K562 (cell line): ENCODE data around the gene ACER2. TPM values are rescaled to one million over a fixed set of nuclear protein-coding genes. Genes with fewer than 3 reads are reported as not detected.

Experiments
- ATAC-seq: fragments of 200-7000 bp; cut with Tn5 transposase; 3 replicates; pipeline ENCODE4 v1.9.1; 2020; ENCODE audit warnings: moderate library complexity
- BruUV-seq: library from RNA; stranded (reverse); fragments of 400-500 nt; replicated peaks from 2 replicates; lab custom pipeline; 2021; lab: Mats Ljungman, UMichigan
- CTCF ChIA-PET: fragments of 300-600 bp; formaldehyde crosslinking; extraction: SDS; loops from one replicate; lab custom pipeline; 2021; ENCODE audit warnings: low intra/inter-chr PET ratio; lab: Yijun Ruan, JAX
- POLR2A ChIA-PET: fragments of 300-600, 350-650 bp; sonication (Branson Sonifier 250); formaldehyde crosslinking; extraction: SDS; loops from one replicate; lab custom pipeline; 2021; ENCODE audit warnings: antibody characterized with exemption, inconsistent platforms; lab: Yijun Ruan, JAX
- DNase-seq, 4 experiments: peaks; one replicate each; pipeline versions ENCODE4 v3.0.0 to v3.0.0-alpha.2; 2011 to 2018; ENCODE audit warnings: low spot score in 3 of 4, mixed read lengths in 3 of 4; ENCODE audit errors: extremely low read depth in 1 of 4
- FAIRE-seq: peaks from 2 replicates; lab custom pipeline; 2011; peaks lifted over from hg19 to GRCh38; lab: Jason Lieb, UNC
- H2AFZ ChIP-seq: 2 replicates; pipeline ENCODE4 v1.6.0; 2011; ENCODE audit warnings: low read depth, low read length, control low read depth, inconsistent platforms
- H3K27ac ChIP-seq: fragments of 200-600 bp; 3 replicates; pipeline ENCODE4 v1.8.0; 2011; ENCODE audit warnings: low read depth, mild to moderate bottlenecking, control low read depth, inconsistent platforms, low read length, moderate library complexity, mixed read lengths; ENCODE audit errors: extremely low read depth
- H3K27me3 ChIP-seq, 2 experiments: fragments of 300-600 bp in 1 of 2; 2 replicates in 1 of 2; 3 replicates in 1 of 2; pipeline versions ENCODE4 v1.6.0 to v1.8.0; 2011; ENCODE audit warnings: inconsistent platforms in 2 of 2, low read length in 2 of 2, mild to moderate bottlenecking in 1 of 2, mixed read lengths in 1 of 2, moderate library complexity in 1 of 2; ENCODE audit not compliant: control insufficient read depth in 2 of 2, insufficient read depth in 2 of 2
- H3K36me3 ChIP-seq: fragments of 300-600 bp; 3 replicates; pipeline ENCODE4 v1.8.0; 2011; ENCODE audit warnings: mild to moderate bottlenecking, low read length, inconsistent platforms; ENCODE audit not compliant: control insufficient read depth, insufficient read depth
- H3K4me1 ChIP-seq, 2 experiments: fragments of 200-600 bp in 1 of 2; replicated peaks in 1 of 2; 2 replicates in 1 of 2; 3 replicates in 1 of 2; pipeline versions ENCODE4 v1.5.1 to v1.8.0; 2011; ENCODE audit warnings: inconsistent platforms in 2 of 2, low read length in 2 of 2, mild to moderate bottlenecking in 1 of 2, mixed read lengths in 1 of 2, moderate library complexity in 1 of 2; ENCODE audit not compliant: control insufficient read depth in 2 of 2, insufficient read depth in 2 of 2
- H3K4me2 ChIP-seq: 2 replicates; pipeline ENCODE4 v1.6.1; 2011; ENCODE audit warnings: low read length, control low read depth, inconsistent platforms, mixed read lengths; ENCODE audit not compliant: insufficient read depth
- H3K4me3 ChIP-seq: fragments of 200-600 bp; sonication (generic), shearing (Covaris generic); 2 replicates; pipeline ENCODE4 v1.5.1; 2016; ENCODE audit warnings: control low read depth, inconsistent platforms
- H3K79me2 ChIP-seq: fragments of 200-600 bp; 3 replicates; pipeline ENCODE4 v1.8.0; 2011; ENCODE audit warnings: low read length, inconsistent platforms; ENCODE audit not compliant: control insufficient read depth, insufficient read depth
- H3K9ac ChIP-seq, 2 experiments: 2 replicates each; pipeline versions ENCODE4 v1.6.0 to v1.6.1; 2011; ENCODE audit warnings: low read depth in 2 of 2, low read length in 2 of 2, control low read depth in 1 of 2, inconsistent platforms in 1 of 2, mild to moderate bottlenecking in 1 of 2, mixed read lengths in 1 of 2; ENCODE audit not compliant: insufficient read depth in 1 of 2
- H3K9me1 ChIP-seq: one replicate; pipeline ENCODE4 v1.6.0; 2011; ENCODE audit warnings: inconsistent platforms, mild to moderate bottlenecking, low read length, moderate library complexity; ENCODE audit not compliant: control insufficient read depth, insufficient read depth
- H3K9me3 ChIP-seq: replicated peaks from 2 replicates; pipeline ENCODE4 v1.5.1; 2011; ENCODE audit warnings: low read depth, low read length, inconsistent platforms; ENCODE audit not compliant: control insufficient read depth, insufficient read depth
- H4K20me1 ChIP-seq: replicated peaks from 2 replicates; pipeline ENCODE4 v1.6.1; 2011; ENCODE audit warnings: low read length, inconsistent platforms, mixed read lengths; ENCODE audit not compliant: control insufficient read depth, insufficient read depth
- BRD9 ChIP-seq: fragments of 450-650 bp; IDR thresholded peaks from 2 replicates; pipeline ENCODE4 v1.6.1; 2018; ENCODE audit warnings: low read depth; ENCODE audit not compliant: partially characterized antibody
- ERF ChIP-seq: fragments of 450-650 bp; formaldehyde crosslinking; IDR thresholded peaks from 2 replicates; pipeline ENCODE4 v1.4.0; 2020; ENCODE audit warnings: mild to moderate bottlenecking, mixed read lengths
- JUND ChIP-seq, 2 experiments: IDR thresholded peaks; 2 replicates in 1 of 2; 3 replicates in 1 of 2; pipeline ENCODE4 v1.6.1; 2011; ENCODE audit warnings: borderline replicate concordance in 2 of 2, low read depth in 2 of 2, low read length in 2 of 2, improper control_type of control experiment in 1 of 2, missing biosample characterization in 1 of 2, missing genetic modification characterization in 1 of 2, missing genetic modification reagents in 1 of 2
- MBD2 ChIP-seq: sonication (generic); IDR thresholded peaks from 2 replicates; pipeline ENCODE4 v1.6.1; 2016; ENCODE audit warnings: low read depth, borderline replicate concordance
- PHB2 ChIP-seq: fragments of 450-650 bp; IDR thresholded peaks from 2 replicates; pipeline ENCODE4 v1.6.1; 2017; ENCODE audit warnings: low read depth
- RAD21 ChIP-seq, 2 experiments: fragments of 250-450 bp in 1 of 2; fragments of 450-650 bp in 1 of 2; sonication (Bioruptor Pico) in 1 of 2; formaldehyde crosslinking in 1 of 2; IDR thresholded peaks in 1 of 2; conservative IDR thresholded peaks in 1 of 2; 2 replicates each; pipeline versions ENCODE4 v1.4.0 to v1.8.0; 2020 to 2022; ENCODE audit warnings: mild to moderate bottlenecking in 2 of 2, moderate library complexity in 1 of 2
- RFX1 ChIP-seq: fragments of 450-650 bp; IDR thresholded peaks from 2 replicates; pipeline ENCODE4 v1.6.1; 2016; ENCODE audit warnings: mild to moderate bottlenecking, moderate library complexity
- SETDB1 ChIP-seq: IDR thresholded peaks from one replicate; pipeline ENCODE4 v1.6.1; 2012; ENCODE audit warnings: low read length, control low read depth, inconsistent platforms
- SMC3 ChIP-seq: conservative IDR thresholded peaks from 2 replicates; pipeline ENCODE4 v1.6.1; 2011; ENCODE audit warnings: low read depth, low read length, improper control_type of control experiment; ENCODE audit not compliant: insufficient read depth
- TAL1 ChIP-seq: fragments of 450-650 bp; IDR thresholded peaks from 2 replicates; pipeline ENCODE4 v1.6.1; 2016; ENCODE audit warnings: mild to moderate bottlenecking
- ZBTB17 ChIP-seq: fragments of 450-650 bp; formaldehyde crosslinking; IDR thresholded peaks from 2 replicates; pipeline ENCODE4 v1.4.0; 2020; ENCODE audit warnings: mild to moderate bottlenecking
- WGBS: fragments of 100-300 bp; shearing (Covaris generic); methylation state at CpG from one replicate; pipeline ENCODE4 v1.1.6; 2016; ENCODE audit warnings: low coverage, mixed read lengths; ENCODE audit not compliant: insufficient coverage; ENCODE audit errors: missing lambda C conversion rate; 5-methylcytosine and 5-hydroxymethylcytosine counted together
- in situ Hi-C: fragments of 300-500 bp; cut with MboI; formaldehyde crosslinking; loops from 4 replicates; pipeline ENCODE4 v1.15.0; 2018; ENCODE audit warnings: inconsistent platforms, mixed read lengths
- intact Hi-C: fragments of 100-400 bp; cut with micrococcal nuclease; formaldehyde crosslinking; loops from 2 replicates; pipeline ENCODE4 v1.14.2; 2022
- polyA plus RNA-seq, 8 experiments: library from polyadenylated mRNA; depleted of rRNA in 4 of 8; stranded (reverse) in 5 of 8; unstranded in 3 of 8; fragments of >200 nt; fragmentation: Nextera tagmentation in 2 of 8; fragmentation: Illumina TruSeq in 1 of 8; extraction: Ambion mirVana in 2 of 8; extraction: Trizol in 1 of 8; gene quantifications; 2 replicates each; pipeline versions ENCODE4 v1.2.1 to v1.2.3, GENCODE V29; 2011 to 2014; ENCODE audit warnings: inconsistent platforms in 1 of 8, missing spikeins in 1 of 8
- total RNA-seq, 7 experiments: library from RNA; depleted of rRNA in 6 of 7; stranded (reverse); fragments of >200 nt in 6 of 7; fragmentation: Illumina TruSeq in 2 of 7; extraction: Trizol in 2 of 7; gene quantifications; 2 replicates each; pipeline versions ENCODE4 v1.2.1 to v1.2.3, GENCODE V29; 2011 to 2021; ENCODE audit warnings: low replicate concordance in 1 of 7
- TF ChIP-seq, protein P1 (sequence below): fragments of 250-450 bp; sonication (Bioruptor Pico); IDR thresholded peaks from 2 replicates; pipeline ENCODE4 v1.8.0; 2021; ENCODE audit warnings: borderline replicate concordance, mild to moderate bottlenecking, moderate library complexity; ENCODE audit not compliant: poor library complexity, severe bottlenecking
- TF ChIP-seq, protein P2 (sequence below): fragments of 250-450 bp; sonication (Bioruptor Pico); IDR thresholded peaks from 2 replicates; pipeline ENCODE4 v1.4.0; 2020; ENCODE audit warnings: mild to moderate bottlenecking, moderate library complexity, borderline replicate concordance
- TF ChIP-seq, protein P3 (sequence below), 3 experiments: IDR thresholded peaks in 2 of 3; conservative IDR thresholded peaks in 1 of 3; 2 replicates each; pipeline ENCODE4 v1.5.1; 2011 to 2012; ENCODE audit warnings: low read length in 3 of 3, mild to moderate bottlenecking in 3 of 3, control low read depth in 2 of 3, improper control_type of control experiment in 1 of 3, inconsistent platforms in 1 of 3, low read depth in 1 of 3, mixed read lengths in 1 of 3, moderate library complexity in 1 of 3; ENCODE audit not compliant: insufficient read depth in 2 of 3

ACER2 gene
- total and polyA plus RNA-seq, 9 of the 15 experiments (the other 6 are each of a cell fraction or from before 2014, with no cell fraction given) = 0.17 to 4.6 (median 3.0) TPM

DNA sequence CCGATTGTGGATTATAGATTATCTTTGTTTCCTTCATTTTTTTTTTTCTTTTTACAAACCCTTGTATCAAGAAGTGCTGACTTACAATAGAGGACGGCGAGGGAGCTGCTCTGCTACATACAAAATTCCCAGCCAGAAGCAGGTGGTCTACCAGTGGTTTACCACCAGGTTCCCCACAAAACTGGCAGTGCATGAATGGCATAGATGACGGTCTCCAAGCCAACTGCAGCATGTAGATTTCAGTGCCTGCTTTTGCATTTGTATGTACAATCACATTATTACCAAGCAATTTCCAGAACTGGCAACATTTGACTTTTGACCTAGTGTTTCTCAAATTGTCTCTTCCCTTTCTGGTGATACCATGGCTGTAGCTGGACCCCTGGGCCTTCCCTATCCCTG, 84.0 kb downstream of the ACER2 start (continued):
- TF ChIP-seq JUND (IDR thresholded peaks at IDR 0.05; ENCODE audit: borderline replicate concordance, low read depth, low read length) (no peak), JUND (tag; IDR thresholded peaks at IDR 0.05; ENCODE audit: borderline replicate concordance, low read depth, low read length) (no peak)

DNA sequence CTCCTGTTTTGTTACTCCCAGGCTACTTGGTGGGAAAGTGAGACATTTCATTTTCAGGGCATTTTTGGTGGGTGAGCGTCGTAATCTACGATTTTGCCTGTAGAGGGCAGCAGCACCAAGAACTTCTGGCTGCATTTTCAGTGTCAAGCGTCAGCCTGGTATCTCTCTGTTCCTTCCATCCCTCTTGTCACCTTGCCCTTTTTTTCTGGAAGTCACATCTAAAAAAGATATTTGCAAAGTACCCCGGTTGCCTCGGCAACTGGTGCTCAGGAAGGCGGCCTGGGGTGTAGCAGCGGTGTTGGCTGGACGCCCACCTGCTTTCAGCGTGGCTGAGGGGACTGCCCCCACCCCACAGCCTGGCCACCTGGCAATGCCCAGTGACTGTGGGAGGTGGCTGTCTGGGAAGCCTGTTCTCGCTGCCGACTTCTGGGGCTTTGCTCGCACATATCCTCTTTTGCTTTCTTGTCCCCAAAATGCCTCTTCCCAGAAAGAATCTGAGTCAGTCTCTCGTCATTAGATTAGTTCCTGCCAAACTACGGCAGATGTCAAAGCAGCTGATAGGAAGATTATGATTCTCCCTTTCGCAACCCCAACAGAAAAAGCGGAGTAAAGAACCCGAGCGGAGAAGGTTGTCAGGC, 84.5 kb downstream of the ACER2 start:
- H3K4me2 ChIP-seq = peak overlapping the region; percentile 17; the same call in 1 of the 2 replicates
- H3K9me1 ChIP-seq = no peaks in the 10 kb centered on the region
- no peak overlapping the region for H2AFZ ChIP-seq
- WGBS = 3% methylated on average over 15 of the region's 19 CpGs
- intact Hi-C loops = loop anchor here (1.0 kb wide), 1 partner anchor 429 kb away; no protein-coding TSS in a partner anchor
- CTCF ChIA-PET = interaction anchor here (1.5 kb wide), 1 partner anchor 24 kb away, joined by 3 read pairs; no protein-coding TSS in a partner anchor
- no peak overlapping the region; a peak in 1 of 4 replicates for H3K9ac ChIP-seq
- in situ Hi-C loops = no loop called here
- H3K79me2 ChIP-seq = no peaks in the 10 kb centered on the region
- no peaks in the 10 kb centered on the region for H3K36me3 ChIP-seq
- H3K9me3 ChIP-seq = no peaks in the 10 kb centered on the region
- no peak overlapping the region for H3K4me3 ChIP-seq
- H3K27me3 ChIP-seq = no peaks in the 10 kb centered on the region
- H3K4me1 ChIP-seq = peaks cover 3 to 5% of the 10 kb centered on the region in 2 experiments; a peak in 3 of 5 replicates
- no TSS peak for BruUV-seq
- H4K20me1 ChIP-seq = no peaks in the 10 kb centered on the region
- H3K27ac ChIP-seq = no peak overlapping the region
- POLR2A ChIA-PET = no interaction called here
- peak; percentile 88 for ATAC-seq
- peak; percentile 80 for FAIRE-seq
- peak; percentile 37 to 43 (median 39) for DNase-seq
- TF ChIP-seq, protein P1, sequence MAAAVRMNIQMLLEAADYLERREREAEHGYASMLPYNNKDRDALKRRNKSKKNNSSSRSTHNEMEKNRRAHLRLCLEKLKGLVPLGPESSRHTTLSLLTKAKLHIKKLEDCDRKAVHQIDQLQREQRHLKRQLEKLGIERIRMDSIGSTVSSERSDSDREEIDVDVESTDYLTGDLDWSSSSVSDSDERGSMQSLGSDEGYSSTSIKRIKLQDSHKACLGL (CRISPR knock-in tag) = no peak
- peak; percentile 24; the same call in 1 of the 2 replicates for TF ChIP-seq RFX1
- TF ChIP-seq, protein P2, sequence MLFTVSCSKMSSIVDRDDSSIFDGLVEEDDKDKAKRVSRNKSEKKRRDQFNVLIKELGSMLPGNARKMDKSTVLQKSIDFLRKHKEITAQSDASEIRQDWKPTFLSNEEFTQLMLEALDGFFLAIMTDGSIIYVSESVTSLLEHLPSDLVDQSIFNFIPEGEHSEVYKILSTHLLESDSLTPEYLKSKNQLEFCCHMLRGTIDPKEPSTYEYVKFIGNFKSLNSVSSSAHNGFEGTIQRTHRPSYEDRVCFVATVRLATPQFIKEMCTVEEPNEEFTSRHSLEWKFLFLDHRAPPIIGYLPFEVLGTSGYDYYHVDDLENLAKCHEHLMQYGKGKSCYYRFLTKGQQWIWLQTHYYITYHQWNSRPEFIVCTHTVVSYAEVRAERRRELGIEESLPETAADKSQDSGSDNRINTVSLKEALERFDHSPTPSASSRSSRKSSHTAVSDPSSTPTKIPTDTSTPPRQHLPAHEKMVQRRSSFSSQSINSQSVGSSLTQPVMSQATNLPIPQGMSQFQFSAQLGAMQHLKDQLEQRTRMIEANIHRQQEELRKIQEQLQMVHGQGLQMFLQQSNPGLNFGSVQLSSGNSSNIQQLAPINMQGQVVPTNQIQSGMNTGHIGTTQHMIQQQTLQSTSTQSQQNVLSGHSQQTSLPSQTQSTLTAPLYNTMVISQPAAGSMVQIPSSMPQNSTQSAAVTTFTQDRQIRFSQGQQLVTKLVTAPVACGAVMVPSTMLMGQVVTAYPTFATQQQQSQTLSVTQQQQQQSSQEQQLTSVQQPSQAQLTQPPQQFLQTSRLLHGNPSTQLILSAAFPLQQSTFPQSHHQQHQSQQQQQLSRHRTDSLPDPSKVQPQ (CRISPR knock-in tag) = no peak
- TF ChIP-seq RAD21 (CRISPR knock-in tag; conservative IDR thresholded peaks at IDR 0.05 in 1 of 2, IDR thresholded peaks at IDR 0.05 in 1 of 2) = peak; percentile 51 to 69
- peak; percentile 36; the same call in 1 of the 2 replicates for TF ChIP-seq SMC3
- TF ChIP-seq PHB2 = no peak
- TF ChIP-seq SETDB1 = no peak
- no peak for TF ChIP-seq MBD2
- TF ChIP-seq TAL1 = no peak
- TF ChIP-seq, protein P3, sequence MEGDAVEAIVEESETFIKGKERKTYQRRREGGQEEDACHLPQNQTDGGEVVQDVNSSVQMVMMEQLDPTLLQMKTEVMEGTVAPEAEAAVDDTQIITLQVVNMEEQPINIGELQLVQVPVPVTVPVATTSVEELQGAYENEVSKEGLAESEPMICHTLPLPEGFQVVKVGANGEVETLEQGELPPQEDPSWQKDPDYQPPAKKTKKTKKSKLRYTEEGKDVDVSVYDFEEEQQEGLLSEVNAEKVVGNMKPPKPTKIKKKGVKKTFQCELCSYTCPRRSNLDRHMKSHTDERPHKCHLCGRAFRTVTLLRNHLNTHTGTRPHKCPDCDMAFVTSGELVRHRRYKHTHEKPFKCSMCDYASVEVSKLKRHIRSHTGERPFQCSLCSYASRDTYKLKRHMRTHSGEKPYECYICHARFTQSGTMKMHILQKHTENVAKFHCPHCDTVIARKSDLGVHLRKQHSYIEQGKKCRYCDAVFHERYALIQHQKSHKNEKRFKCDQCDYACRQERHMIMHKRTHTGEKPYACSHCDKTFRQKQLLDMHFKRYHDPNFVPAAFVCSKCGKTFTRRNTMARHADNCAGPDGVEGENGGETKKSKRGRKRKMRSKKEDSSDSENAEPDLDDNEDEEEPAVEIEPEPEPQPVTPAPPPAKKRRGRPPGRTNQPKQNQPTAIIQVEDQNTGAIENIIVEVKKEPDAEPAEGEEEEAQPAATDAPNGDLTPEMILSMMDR (IDR thresholded peaks at IDR 0.05 in 2 of 3, conservative IDR thresholded peaks at IDR 0.05 in 1 of 3; ENCODE audit: insufficient read depth in 2 of 3, low read depth in 1 of 3, low read length in 3 of 3) = peak; percentile 58 to 75 (median 74)
- TF ChIP-seq ERF (CRISPR knock-in tag) = no peak
- TF ChIP-seq ZBTB17 (CRISPR knock-in tag) = no peak
- TF ChIP-seq BRD9 = no peak
